ENCODE measurements around the gene ZZZ3. TPM values are rescaled to one million over a fixed set of nuclear protein-coding genes. Genes with fewer than 3 reads are reported as not detected.

Gene ZZZ3
- total and polyA plus RNA-seq, 10 of the 15 experiments (the other 5 are each of a cell fraction or from before 2014, with no cell fraction given): 10.5 to 44.1 (median 29.5) TPM

- Histone ChIP-seq H3K27ac (ENCODE audit: control insufficient read depth, insufficient read depth) (no peak overlapping the region), H3K9me3 (replicated peaks; ENCODE audit: control insufficient read depth, insufficient read depth, low read length) (peaks cover 2% of the 10 kb centered on the region; the same call in 2 of the 3 replicates), H2AFZ (ENCODE audit: control insufficient read depth, low read depth, low read length) (no peak overlapping the region), H3K9ac (ENCODE audit: control insufficient read depth, insufficient read depth, low read length) (no peak overlapping the region), H3K4me3 (no peak overlapping the region), H3K27me3 (replicated peaks in 1 of 2; ENCODE audit: control insufficient read depth in 2 of 2, insufficient read depth in 2 of 2, low read length in 1 of 2) (no peaks in the 10 kb centered on the region), H3K36me3 (ENCODE audit: control insufficient read depth in 2 of 2, insufficient read depth in 2 of 2, low read length in 1 of 2) (peaks cover 4 to 9% of the 10 kb centered on the region in 2 experiments), H3K79me2 (ENCODE audit: control insufficient read depth, insufficient read depth, low read length) (peaks cover 20% of the 10 kb centered on the region), H3K4me1 (ENCODE audit: control insufficient read depth, insufficient read depth, low read length) (no peaks in the 10 kb centered on the region), H4K20me1 (ENCODE audit: control insufficient read depth, insufficient read depth) (no peaks in the 10 kb centered on the region), H3K4me2 (ENCODE audit: control insufficient read depth, insufficient read depth) (no peak overlapping the region)
- in situ Hi-C loops (cut with MboI): no loop called here
- ChIA-PET RAD21 (ENCODE audit: unreplicated experiment) (no interaction called here), SMC1A (ENCODE audit: uncharacterized antibody, unreplicated experiment) (no interaction called here), CTCF (no interaction called here), POLR2A (no interaction called here)
- FAIRE-seq (no peak), DNase-seq (ENCODE audit: low read depth, low spot score) (no peak), ATAC-seq (no peak)
- intact Hi-C loops (cut with micrococcal nuclease; ENCODE audit: unreplicated experiment): no loop called here
- TF ChIP-seq, protein P1, sequence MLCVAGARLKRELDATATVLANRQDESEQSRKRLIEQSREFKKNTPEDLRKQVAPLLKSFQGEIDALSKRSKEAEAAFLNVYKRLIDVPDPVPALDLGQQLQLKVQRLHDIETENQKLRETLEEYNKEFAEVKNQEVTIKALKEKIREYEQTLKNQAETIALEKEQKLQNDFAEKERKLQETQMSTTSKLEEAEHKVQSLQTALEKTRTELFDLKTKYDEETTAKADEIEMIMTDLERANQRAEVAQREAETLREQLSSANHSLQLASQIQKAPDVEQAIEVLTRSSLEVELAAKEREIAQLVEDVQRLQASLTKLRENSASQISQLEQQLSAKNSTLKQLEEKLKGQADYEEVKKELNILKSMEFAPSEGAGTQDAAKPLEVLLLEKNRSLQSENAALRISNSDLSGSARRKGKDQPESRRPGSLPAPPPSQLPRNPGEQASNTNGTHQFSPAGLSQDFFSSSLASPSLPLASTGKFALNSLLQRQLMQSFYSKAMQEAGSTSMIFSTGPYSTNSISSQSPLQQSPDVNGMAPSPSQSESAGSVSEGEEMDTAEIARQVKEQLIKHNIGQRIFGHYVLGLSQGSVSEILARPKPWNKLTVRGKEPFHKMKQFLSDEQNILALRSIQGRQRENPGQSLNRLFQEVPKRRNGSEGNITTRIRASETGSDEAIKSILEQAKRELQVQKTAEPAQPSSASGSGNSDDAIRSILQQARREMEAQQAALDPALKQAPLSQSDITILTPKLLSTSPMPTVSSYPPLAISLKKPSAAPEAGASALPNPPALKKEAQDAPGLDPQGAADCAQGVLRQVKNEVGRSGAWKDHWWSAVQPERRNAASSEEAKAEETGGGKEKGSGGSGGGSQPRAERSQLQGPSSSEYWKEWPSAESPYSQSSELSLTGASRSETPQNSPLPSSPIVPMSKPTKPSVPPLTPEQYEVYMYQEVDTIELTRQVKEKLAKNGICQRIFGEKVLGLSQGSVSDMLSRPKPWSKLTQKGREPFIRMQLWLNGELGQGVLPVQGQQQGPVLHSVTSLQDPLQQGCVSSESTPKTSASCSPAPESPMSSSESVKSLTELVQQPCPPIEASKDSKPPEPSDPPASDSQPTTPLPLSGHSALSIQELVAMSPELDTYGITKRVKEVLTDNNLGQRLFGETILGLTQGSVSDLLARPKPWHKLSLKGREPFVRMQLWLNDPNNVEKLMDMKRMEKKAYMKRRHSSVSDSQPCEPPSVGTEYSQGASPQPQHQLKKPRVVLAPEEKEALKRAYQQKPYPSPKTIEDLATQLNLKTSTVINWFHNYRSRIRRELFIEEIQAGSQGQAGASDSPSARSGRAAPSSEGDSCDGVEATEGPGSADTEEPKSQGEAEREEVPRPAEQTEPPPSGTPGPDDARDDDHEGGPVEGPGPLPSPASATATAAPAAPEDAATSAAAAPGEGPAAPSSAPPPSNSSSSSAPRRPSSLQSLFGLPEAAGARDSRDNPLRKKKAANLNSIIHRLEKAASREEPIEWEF (IDR thresholded peaks at IDR 0.05; ENCODE audit: insufficient replicate concordance, low read depth, low read length): no peak
- TF ChIP-seq ZNF217 (IDR thresholded peaks at IDR 0.05) (no peak), IRF3 (IDR thresholded peaks at IDR 0.05) (no peak), GATAD2B (conservative IDR thresholded peaks at IDR 0.05; ENCODE audit: low read depth) (no peak), RAD51 (IDR thresholded peaks at IDR 0.05) (no peak), TBL1XR1 (IDR thresholded peaks at IDR 0.05; ENCODE audit: low read depth, low read length) (no peak), HDGF (IDR thresholded peaks at IDR 0.05) (no peak), ZNF622 (IDR thresholded peaks at IDR 0.05) (no peak), PAX5 (IDR thresholded peaks at IDR 0.05; ENCODE audit: borderline replicate concordance, low read depth, low read length) (no peak), CEBPZ (IDR thresholded peaks at IDR 0.05; ENCODE audit: low read depth, low read length) (no peak)
- TF ChIP-seq, protein P2, sequence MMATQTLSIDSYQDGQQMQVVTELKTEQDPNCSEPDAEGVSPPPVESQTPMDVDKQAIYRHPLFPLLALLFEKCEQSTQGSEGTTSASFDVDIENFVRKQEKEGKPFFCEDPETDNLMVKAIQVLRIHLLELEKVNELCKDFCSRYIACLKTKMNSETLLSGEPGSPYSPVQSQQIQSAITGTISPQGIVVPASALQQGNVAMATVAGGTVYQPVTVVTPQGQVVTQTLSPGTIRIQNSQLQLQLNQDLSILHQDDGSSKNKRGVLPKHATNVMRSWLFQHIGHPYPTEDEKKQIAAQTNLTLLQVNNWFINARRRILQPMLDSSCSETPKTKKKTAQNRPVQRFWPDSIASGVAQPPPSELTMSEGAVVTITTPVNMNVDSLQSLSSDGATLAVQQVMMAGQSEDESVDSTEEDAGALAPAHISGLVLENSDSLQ (IDR thresholded peaks at IDR 0.05): no peak
- 98% methylated on average over 2 of the region's 2 CpGs for whole genome bisulfite sequencing (ENCODE audit: insufficient coverage, insufficient replicate concordance, low lambda C conversion rate, missing lambda C conversion rate)
- BruUV-seq (replicated peaks): no TSS peak
Observed at GRCh38 chr1:77643456-77643855, 39.0 kb downstream of the ZZZ3 start.

Measured in GM12878 (cell line).